Caki2 (cell line): Measurements from ENCODE around the gene KRTAP10-4. TPM values are rescaled to one million over a fixed set of nuclear protein-coding genes. Genes with fewer than 3 reads are reported as not detected.
"Not testable (repeated sequence)": the region's sequence is repeated elsewhere in the genome, so short reads cannot be mapped to it uniquely, and the experiment has no call there.

Experiments
- DNase-seq: peaks from one replicate; pipeline ENCODE4 v3.0.0-alpha.2; 2015; ENCODE audit warnings: low read depth
- in situ Hi-C: cut with HindIII; loops from 2 replicates; pipeline ENCODE4 v1.10.0; 2016; ENCODE audit warnings: low sequenced_read_pairs, low pct_unique_long_range_greater_than_20kb, mixed read lengths
- total RNA-seq: library from RNA; depleted of rRNA; stranded (reverse); fragments of >200 nt; shearing (Covaris generic); gene quantifications from 2 replicates; pipeline ENCODE4 v1.2.3, GENCODE V29; 2014; ENCODE audit warnings: low replicate concordance

KRTAP10-4 gene
- total RNA-seq, 1 experiment from 2014 or later: not detected

DNA sequence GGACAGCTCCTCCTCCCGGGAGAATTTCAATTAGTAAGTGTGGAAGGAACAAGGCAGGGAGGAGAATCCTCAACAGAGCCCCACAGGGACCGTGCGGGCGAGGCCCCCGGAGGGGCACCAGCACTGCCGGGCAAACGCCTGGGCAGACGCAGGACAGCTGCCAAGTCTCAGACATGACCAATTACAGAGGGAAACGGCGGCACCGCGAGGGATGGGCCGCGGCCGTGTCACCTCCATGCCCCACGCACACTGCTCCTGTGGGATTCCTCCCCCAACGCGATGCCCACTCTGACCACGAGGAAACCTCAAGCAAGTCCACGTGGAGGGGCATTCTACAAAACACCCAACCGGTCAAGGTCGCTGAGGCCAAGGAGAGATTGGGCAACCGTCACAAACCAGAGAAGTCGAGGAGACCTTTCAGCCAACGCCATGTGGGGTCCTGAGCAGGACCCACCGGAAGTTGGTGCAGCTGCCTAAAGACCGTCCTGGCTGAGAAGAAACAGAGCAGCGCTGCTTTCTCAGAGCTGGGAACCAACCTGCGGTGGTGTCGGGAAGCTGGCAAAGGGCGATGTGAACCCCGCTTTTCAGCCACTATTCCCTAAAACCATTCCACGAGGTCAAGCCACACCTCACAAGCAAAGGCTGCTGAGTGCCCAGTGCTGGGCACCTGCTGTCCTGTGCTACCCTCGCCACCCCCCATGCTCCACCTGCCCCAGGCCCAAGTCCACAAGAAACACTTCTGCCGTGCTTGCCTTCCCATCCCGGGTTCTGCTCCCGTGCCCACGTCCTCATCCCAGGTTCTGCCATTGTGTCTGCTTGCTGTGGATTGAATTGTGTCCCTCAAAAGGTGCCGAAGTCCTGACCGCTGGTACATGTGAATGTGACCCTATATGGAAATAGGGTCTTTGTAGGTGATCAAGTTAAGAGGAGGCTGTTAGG is 1.4 kb upstream of the KRTAP10-4 start:
- in situ Hi-C loops: no loop called here
- no peak for DNase-seq

DNA sequence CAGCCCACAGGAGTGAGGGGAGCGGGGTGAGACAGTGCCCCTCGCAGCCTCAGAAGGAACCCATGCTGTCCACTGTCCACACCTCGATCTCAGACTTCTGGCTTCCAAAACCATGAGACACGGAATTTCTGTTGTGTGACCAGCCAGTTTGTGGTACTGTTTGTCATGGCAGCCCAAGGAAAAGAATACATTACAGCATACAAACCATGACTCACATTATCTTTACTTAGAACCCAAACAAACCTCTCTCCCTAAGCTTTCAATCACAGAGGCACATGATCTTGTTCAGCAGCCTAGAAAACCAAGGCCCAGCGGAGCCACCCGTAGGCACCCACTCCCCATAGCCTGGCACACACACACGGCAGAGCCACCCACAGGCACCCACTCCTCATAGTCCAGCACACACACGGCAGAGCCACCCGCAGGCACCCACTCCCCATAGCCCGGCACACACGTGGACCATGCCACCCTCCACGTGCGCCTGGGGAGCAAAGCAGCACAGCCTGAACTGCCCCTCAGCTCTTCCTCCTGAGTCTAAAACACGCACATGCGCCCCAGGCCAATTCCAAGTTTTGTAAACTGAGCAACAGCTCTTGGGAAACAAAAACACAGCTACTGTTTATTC is 458 bp upstream of the KRTAP10-4 start:
- peak; percentile 48 for DNase-seq
- in situ Hi-C loops: no loop called here

DNA sequence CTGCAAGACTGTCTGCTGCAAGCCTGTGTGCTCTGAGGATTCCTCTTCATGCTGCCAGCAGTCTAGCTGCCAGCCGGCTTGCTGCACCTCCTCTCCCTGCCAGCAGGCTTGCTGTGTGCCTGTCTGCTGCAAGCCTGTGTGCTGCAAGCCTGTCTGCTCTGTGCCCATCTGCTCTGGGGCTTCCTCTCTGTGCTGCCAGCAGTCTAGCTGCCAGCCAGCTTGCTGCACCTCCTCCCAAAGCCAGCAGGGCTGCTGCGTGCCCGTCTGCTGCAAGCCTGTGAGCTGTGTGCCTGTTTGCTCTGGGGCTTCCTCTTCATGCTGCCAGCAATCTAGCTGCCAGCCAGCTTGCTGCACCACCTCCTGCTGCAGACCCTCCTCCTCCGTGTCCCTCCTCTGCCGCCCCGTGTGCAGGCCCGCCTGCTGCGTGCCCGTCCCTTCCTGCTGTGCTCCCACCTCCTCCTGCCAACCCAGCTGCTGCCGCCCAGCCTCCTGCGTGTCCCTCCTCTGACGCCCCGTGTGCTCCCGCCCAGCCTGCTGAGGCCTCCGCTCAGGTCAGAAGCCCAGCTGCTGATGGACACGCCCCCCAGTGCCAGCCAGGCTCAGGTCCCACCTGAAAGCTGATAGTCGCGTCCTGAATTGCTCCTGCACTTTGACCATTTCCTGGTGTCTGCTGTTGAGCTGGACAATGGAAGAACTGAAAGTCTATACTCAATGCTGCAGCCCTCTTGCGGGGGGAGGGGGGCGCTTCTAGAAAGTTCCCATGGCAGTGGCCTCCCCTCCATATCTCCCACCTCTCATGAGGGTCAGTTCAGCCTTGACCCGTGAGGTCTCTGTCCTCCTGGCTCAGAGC is 1.2 kb downstream of the KRTAP10-4 start:
- in situ Hi-C loops: no loop called here
- DNase-seq: no peak

DNA sequence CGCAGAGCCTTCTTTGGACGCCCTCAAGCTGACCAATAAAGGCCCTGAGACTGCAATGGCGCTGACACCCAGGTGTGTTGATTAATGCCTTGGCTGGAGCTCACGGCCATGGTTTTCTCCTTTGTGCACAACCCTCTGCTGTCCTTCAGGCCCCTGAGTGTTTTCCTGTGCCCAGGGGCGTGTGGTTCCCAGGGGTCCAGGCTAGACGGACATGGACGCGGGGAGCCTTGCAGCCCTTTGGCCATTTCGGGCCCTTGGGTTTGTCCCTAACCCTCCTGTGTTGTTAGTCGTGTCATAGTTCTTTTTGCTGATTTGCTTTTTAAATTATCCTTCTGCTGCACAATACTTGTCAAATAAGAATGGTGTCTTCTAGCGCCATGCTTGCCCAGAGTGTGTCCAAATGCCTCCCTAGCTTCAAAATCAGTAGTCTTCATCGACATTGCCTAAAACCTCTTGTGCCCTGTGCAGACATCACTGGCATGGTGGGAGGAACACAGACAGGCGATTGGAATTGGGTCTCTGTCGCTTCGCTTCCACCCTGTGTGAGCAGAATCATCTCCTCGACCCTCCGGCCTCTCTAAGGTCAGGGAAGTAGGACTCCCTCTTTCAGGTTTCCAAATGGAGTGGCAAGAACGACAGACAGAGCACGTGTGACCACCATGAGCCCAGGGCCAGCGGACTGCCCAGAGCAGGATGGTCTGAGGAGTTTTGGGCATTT is 1.9 kb downstream of the KRTAP10-4 start:
- in situ Hi-C loops: no loop called here
- DNase-seq: no peak

DNA sequence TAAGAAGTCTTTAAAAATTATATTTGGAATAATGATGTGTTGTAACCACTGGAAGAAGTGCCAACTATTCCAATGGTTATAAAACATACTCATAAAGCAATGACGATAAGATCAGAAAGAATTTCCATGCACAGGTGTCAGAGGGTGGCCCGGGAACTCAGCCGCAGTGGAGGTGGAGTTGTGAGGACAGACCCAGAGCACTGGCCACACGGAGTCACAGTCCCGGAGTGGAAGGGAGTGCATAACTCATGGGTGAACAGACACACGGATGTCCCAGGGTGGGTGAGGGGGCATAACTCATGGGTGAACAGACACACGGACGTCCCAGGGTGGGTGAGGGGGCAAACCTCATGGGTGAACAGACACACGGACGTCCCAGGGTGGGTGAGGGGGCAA is 2.5 kb downstream of the KRTAP10-4 start:
- DNase-seq: no peak
- in situ Hi-C loops: no loop called here

DNA sequence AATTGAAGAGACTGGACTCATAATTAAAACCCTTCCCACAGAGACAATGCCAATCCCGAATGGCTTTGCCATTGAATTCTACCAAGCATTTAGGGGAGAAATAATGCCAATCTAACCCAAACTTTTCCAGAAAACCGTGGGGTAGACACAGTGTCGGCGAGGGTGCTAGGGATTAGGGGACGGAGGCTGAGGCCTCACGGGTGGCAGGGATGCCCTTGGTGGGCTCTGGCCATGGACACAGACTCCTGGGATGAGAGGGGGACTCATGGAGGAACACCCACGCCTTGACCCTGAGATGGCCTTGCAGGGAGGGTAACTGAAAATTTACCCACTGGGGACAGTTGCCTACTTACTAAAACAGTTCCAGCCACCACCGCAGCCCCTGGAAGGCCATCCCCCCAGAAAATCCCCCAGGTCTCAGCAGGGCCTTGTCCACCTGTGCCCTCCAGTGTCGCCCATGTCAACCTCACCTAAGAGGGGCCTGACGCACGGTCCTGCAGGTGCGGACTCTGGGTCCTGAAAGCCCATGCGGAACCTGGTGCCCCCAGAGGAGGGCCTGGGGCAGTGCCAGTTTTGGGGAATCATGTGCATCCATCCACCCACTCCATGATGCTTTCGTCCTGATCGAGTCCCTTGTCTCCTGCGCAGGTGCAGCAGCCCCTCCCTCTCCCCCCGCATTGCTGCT is 5.0 kb downstream of the KRTAP10-4 start:
- in situ Hi-C loops: no loop called here

DNA sequence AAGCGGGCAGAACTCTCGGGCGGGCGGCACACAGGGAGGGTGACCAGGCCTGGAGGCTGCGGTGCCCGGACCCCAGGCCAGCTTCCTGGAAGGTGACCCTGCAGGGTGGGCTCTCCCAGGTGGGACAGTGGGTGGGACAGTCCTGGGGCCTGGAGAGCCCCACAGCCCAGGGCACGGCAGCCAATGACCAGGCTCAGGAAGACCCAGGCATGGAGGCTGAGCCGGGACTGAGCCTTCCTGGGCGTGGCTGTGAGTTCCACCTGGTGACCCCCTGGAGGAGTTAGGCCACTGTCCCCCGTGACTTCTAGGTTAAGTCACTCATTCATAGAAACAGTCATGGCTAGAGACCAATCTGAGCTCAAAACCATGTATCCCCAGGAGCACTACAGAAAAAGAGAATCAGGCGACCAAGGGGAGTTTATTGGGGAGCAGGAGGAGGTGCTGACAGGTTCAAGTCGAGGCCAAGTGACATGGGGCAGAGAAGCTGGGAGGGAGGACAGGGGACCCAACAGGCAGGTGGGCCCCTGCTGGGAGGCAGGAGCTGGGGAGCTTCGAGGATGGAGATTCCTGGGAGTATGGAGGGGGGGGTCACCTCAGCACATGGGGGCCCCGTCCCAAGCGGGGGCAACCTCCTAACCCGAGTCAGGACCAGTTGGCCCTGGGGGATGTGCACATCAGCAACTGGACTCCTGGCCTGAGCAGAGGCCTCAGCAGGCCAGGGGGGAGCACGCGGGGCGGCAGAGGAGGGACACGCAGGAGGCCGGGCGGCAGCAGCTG is 5.7 kb downstream of the KRTAP10-4 start:
- in situ Hi-C loops: no loop called here
- DNase-seq: no peak

More for the DNA sequence above, 5.0 kb downstream of the KRTAP10-4 start:
- no peak for DNase-seq

DNA sequence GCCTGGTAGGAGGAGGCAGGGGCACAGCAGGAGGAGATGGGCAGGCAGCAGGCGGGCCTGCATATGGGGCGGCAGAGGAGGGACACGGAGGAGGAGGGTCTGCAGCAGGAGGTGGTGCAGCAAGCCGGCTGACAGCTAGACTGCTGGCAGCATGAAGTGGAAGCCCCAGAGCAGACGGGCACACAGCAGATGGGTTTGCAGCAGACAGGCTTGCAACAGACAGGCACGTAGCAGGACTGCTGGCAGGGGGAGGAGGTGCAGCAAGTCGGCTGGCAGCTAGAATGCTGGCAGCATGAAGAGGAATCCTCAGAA is 6.3 kb downstream of the KRTAP10-4 start:
- in situ Hi-C loops: no loop called here
- DNase-seq: no peak

DNA sequence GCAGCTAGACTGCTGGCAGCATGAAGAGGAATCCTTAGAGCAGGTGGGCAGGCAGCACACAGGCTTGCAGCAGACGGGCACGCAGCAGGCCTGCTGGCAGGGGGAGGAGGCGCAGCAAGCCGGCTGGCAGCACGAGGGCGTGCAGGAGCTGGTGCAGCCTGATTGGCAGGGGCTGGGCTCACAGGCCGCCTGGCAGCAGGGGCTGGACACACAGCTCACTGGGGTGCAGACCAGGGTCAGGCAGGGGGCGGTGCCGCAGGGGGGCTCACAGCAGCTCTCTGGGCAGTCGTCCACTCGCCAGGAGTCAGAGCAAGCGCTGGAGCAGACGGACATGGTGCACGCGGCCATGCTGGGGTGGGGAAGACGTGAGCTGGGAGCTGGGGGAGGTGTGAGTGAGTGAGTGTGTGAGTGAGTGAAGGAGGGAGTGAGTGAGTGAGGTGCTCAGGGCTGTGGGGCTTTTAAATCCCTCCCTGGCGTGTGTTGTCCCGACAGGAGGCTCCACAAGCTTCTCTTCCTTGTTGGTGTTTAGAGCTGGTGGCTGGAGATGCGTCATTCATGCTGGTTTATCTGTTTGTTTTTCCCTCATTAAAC is 6.8 kb downstream of the KRTAP10-4 start, which contains the start of gene KRTAP10-5:
TSS of gene KRTAP10-5 (minus strand) at position 374 of the 591 bp plus-strand sequence. CDS start at position 348, 26 bp downstream.
- in situ Hi-C loops, DNase-seq: not testable (repeated sequence)

DNA sequence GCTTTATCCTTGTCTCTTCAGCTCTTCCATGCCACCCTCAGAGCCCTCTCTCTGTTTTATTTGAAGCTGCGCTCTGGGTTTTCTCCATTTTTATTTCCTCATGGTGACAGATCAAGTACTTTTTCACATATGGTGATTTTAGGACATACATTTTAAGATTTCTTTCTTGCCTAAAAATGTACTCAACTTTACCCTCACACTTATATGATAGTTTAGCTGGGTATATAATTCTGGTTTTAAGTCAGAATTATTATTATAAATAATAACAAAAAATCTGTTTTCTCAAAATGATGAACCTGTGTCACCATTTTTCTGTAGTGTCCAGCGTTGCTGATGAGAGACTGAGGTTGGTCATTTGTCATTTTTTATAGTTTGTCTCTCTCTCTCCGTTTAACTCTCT is 7.6 kb downstream of the KRTAP10-4 start:
- in situ Hi-C loops: no loop called here
- DNase-seq: no peak

DNA sequence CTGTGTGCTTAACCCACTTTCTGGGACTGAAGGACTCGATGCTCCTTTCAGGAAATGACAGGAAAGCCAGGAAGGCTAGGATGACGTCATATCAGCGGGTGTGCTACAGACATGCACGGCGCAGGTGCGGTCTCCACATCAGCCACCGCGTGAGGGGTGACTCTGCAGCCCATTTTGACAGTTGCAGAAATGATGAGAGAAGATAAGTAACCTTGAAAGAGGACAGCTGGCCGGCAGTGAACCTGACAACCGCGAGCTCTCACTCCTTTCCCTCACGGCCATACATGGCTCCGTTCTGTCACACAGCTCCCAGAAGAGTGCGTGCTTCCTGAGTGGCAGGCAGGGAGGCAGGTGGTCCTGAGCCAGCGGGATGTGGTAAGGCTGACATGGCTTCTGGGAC is 8.5 kb downstream of the KRTAP10-4 start:
- DNase-seq: no peak

DNA sequence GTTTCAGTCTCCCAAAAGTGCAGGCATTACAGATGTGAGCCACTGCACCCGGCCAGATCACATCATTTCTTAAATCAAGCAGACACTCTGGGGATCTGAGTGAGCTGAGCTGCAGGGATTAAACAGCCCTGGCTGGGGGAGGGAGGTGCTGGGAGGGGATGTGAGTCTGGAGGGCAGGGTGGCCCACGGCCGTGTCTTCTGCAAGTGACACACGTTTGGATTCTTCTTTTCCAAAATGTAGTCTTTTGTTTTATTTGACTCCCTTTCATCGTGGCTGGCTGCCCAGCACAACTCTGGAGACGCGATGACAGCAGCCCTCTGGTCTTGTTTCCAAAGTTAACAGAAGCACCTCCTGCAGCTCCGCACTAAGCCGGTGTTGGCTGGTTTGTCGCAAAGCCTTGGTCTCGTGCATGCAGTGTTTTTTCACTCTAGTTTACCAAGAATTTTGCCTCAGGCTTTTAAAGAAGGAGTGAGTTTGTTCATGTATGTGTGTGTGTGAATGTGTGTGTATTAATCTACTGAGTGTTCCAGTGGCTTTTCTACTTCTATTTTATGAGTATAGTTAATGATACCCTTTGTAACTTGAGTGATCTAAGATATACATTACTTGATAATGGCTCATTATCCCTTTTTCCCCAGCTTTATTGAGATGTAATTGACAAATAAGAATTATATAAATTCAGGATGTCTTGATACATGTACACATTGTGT is 9.7 kb downstream of the KRTAP10-4 start:
- in situ Hi-C loops: no loop called here
- DNase-seq: no peak

More for the DNA sequence above, 8.5 kb downstream of the KRTAP10-4 start:
- in situ Hi-C loops: no loop called here

DNA sequence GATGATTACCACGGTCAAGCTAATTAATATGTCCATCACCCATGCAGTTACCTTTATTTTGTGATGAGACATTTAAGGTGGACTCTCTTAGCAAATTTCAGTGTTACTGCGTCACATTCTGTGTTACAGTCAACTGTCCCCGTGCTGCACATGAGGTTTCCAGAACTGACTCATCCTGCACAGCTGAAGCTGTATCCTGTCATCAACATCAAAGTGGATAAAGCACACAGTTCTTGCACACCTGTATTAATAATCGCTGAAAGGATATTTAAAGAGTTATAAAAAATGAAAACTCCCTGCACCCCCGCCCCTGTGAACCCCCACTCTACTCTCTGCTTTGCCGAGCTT is 10.2 kb downstream of the KRTAP10-4 start:
- in situ Hi-C loops: no loop called here

DNA sequence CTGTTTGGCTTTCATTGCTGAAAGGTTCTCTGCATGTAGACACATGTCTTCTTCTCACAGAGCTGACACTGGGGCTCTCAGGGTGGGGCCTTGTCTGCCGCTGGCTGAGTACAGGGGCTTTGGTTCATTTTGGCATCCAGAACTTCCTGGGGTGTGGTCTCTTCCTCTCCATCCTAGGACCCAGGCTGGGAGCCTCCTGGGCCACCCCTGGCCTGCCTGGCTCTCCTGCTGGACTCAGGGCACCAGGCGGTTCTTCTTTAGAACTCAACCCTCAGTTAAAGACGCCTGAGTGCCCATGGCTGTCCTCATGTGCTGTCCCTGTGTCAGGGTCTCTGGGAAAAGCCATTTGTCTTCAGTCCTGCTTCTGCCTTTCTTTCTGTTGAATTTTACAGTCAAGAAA is 12.4 kb downstream of the KRTAP10-4 start:
- no peak for DNase-seq
- in situ Hi-C loops: no loop called here

More for the DNA sequence above, 10.2 kb downstream of the KRTAP10-4 start:
- no peak for DNase-seq

DNA sequence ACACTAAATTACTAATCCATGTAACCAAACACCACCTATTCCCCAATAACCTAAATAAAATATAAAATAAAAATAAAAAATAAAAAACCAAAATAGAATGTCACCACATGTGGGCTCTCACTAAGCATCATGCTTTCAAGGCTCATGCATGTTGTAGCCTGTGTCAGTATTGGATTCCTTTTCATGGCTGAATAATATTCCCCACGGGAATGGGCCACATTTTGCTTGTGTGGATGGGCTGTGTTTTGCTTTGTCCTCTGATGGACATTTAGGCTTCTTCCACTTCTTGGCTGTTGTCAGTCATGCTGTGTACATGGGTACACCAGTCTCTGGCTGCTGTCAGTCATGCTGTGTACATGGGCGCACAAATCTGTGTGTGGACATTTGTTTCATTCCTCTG is 15.6 kb downstream of the KRTAP10-4 start:
- DNase-seq: no peak
- in situ Hi-C loops: no loop called here
